Measurements from ENCODE around the gene RANBP17.

- TF ChIP-seq CTCF (IDR thresholded peaks at IDR 0.05; ENCODE audit: low read depth, low read length) = no peak
- TF ChIP-seq EZH2phosphoT487 (IDR thresholded peaks at IDR 0.05; ENCODE audit: low read depth) = no peak
These were observed 293.8 kb downstream of the RANBP17 start for GRCh38 chr5:171155621-171156020.

All from OCI-LY3 (cell line).